CD14-positive monocyte (primary cell): ENCODE results near the gene OGFOD3. TPM values are rescaled to one million over a fixed set of nuclear protein-coding genes. Genes with fewer than 3 reads are reported as not detected.

Source experiments
- DNase-seq, 3 donors: peaks; one replicate each; pipeline ENCODE4 v3.0.0-alpha.2; 2011 to 2022
- H2AFZ ChIP-seq: 2 replicates; pipeline ENCODE4 v1.6.0; 2012; ENCODE audit warnings: mild to moderate bottlenecking, low read depth, low read length, inconsistent platforms; ENCODE audit not compliant: insufficient read depth, poor library complexity, severe bottlenecking
- H3K27ac ChIP-seq, 2 donors: 1 replicate in 1 of 2; 2 replicates in 1 of 2; pipeline ENCODE4 v1.5.1; 2012 to 2013; ENCODE audit warnings: low read length in 2 of 2, control low read depth in 1 of 2, inconsistent platforms in 1 of 2, low read depth in 1 of 2, mild to moderate bottlenecking in 1 of 2
- H3K27me3 ChIP-seq, 2 donors: one replicate each; pipeline versions ENCODE4 v1.6.0 to v1.6.1; 2011 to 2013; ENCODE audit warnings: low read length in 2 of 2; ENCODE audit not compliant: control insufficient read depth in 2 of 2, insufficient read depth in 2 of 2
- H3K36me3 ChIP-seq, 2 donors: replicated peaks in 1 of 2; 1 replicate in 1 of 2; 2 replicates in 1 of 2; pipeline versions ENCODE4 v1.5.1 to v1.6.1; 2012 to 2013; ENCODE audit warnings: low read length in 2 of 2, control low read depth in 1 of 2, inconsistent platforms in 1 of 2, mild to moderate bottlenecking in 1 of 2; ENCODE audit not compliant: insufficient read depth in 2 of 2, control insufficient read depth in 1 of 2
- H3K4me1 ChIP-seq, 2 donors: 1 replicate in 1 of 2; 2 replicates in 1 of 2; pipeline versions ENCODE4 v1.5.1 to v1.6.1; 2012 to 2013; ENCODE audit warnings: low read length in 2 of 2, control low read depth in 1 of 2, inconsistent platforms in 1 of 2, mild to moderate bottlenecking in 1 of 2, moderate library complexity in 1 of 2; ENCODE audit not compliant: insufficient read depth in 2 of 2, control insufficient read depth in 1 of 2
- H3K4me2 ChIP-seq: replicated peaks from 2 replicates; pipeline ENCODE3; 2012; ENCODE audit warnings: low read length, moderate library complexity, mild to moderate bottlenecking; ENCODE audit not compliant: poor library complexity, severe bottlenecking; ENCODE audit errors: extremely low read depth
- H3K4me3 ChIP-seq, 3 experiments: fragments of 200-600 bp in 1 of 3; sonication (generic) in 1 of 3; replicated peaks in 1 of 3; 1 replicate in 2 of 3; 2 replicates in 1 of 3; pipeline ENCODE4 v1.5.1; 2011 to 2013; ENCODE audit warnings: low read length in 3 of 3, mild to moderate bottlenecking in 3 of 3, control low read depth in 2 of 3, low read depth in 2 of 3, inconsistent platforms in 1 of 3, moderate library complexity in 1 of 3
- H3K79me2 ChIP-seq: 2 replicates; pipeline ENCODE4 v1.6.0; 2012; ENCODE audit warnings: mild to moderate bottlenecking, control low read depth, inconsistent platforms, low read length, moderate library complexity; ENCODE audit not compliant: insufficient read depth
- H3K9ac ChIP-seq: 2 replicates; pipeline ENCODE4 v1.6.0; 2017; ENCODE audit warnings: low read length, mild to moderate bottlenecking; ENCODE audit not compliant: insufficient read depth, poor library complexity, severe bottlenecking
- H3K9me3 ChIP-seq, 2 donors: replicated peaks in 1 of 2; 1 replicate in 1 of 2; 2 replicates in 1 of 2; pipeline versions ENCODE4 v1.5.1 to v1.6.1; 2012 to 2013; ENCODE audit warnings: low read length in 2 of 2, control low read depth in 1 of 2; ENCODE audit not compliant: control insufficient read depth in 1 of 2, insufficient read depth in 1 of 2
- H4K20me1 ChIP-seq: 2 replicates; pipeline ENCODE4 v1.6.0; 2012; ENCODE audit warnings: mild to moderate bottlenecking, low read length, control low read depth, moderate library complexity; ENCODE audit not compliant: insufficient read depth
- H3K27ac Mint-ChIP-seq, 7 donors: one replicate each; pipeline ENCODE4 v1.8.0; 2020; ENCODE audit warnings: mild to moderate bottlenecking in 7 of 7, mixed read lengths in 7 of 7, moderate library complexity in 6 of 7, inconsistent platforms in 2 of 7
- H3K27me3 Mint-ChIP-seq, 3 donors: one replicate each; pipeline ENCODE4 v1.8.0; 2021 to 2022; ENCODE audit warnings: low read depth in 3 of 3, mild to moderate bottlenecking in 3 of 3, mixed read lengths in 3 of 3, moderate library complexity in 3 of 3, inconsistent platforms in 1 of 3
- H3K36me3 Mint-ChIP-seq, 2 donors: one replicate each; pipeline ENCODE4 v1.8.0; 2020; ENCODE audit warnings: mixed read lengths in 2 of 2, inconsistent platforms in 1 of 2, mild to moderate bottlenecking in 1 of 2
- H3K4me1 Mint-ChIP-seq: one replicate; pipeline ENCODE4 v1.8.0; 2020; ENCODE audit warnings: mild to moderate bottlenecking, mixed read lengths
- H3K4me3 Mint-ChIP-seq, 2 donors: one replicate each; pipeline ENCODE4 v1.8.0; 2020; ENCODE audit warnings: mild to moderate bottlenecking in 2 of 2, mixed read lengths in 2 of 2, moderate library complexity in 1 of 2
- H3K9me3 Mint-ChIP-seq, 7 donors: one replicate each; pipeline ENCODE4 v1.8.0; 2020 to 2022; ENCODE audit warnings: mixed read lengths in 7 of 7, mild to moderate bottlenecking in 6 of 7, moderate library complexity in 6 of 7, inconsistent platforms in 2 of 7
- CTCF ChIP-seq: fragments of 200-600 bp; IDR thresholded peaks from one replicate; pipeline ENCODE4 v1.8.0; 2022; ENCODE audit warnings: antibody characterized with exemption, mild to moderate bottlenecking
- WGBS: methylation state at CpG from one replicate; pipeline ENCODE4 v1.1.5; 2013; ENCODE audit warnings: missing lambda C conversion rate; ENCODE audit not compliant: insufficient coverage; 5-methylcytosine and 5-hydroxymethylcytosine counted together
- intact Hi-C, 2 donors: fragments of 100-400 bp; cut with micrococcal nuclease; formaldehyde crosslinking; loops; one replicate each; pipeline versions ENCODE4 v1.15.0 to v1.15.1; 2023
- polyA plus RNA-seq, 3 donors: library from polyadenylated mRNA; depleted of rRNA in 1 of 3; unstranded in 2 of 3; stranded (reverse) in 1 of 3; fragments of 300-500 nt in 2 of 3; fragments of >200 nt in 1 of 3; fragmentation: Illumina TruSeq in 2 of 3; gene quantifications; 1 replicate in 2 of 3; 2 replicates in 1 of 3; pipeline ENCODE4 v1.2.3, GENCODE V29; 2012 to 2021

OGFOD3 gene
- polyA plus RNA-seq, 3 donors = 17.9 to 36.4 (median 25.2) TPM

DNA sequence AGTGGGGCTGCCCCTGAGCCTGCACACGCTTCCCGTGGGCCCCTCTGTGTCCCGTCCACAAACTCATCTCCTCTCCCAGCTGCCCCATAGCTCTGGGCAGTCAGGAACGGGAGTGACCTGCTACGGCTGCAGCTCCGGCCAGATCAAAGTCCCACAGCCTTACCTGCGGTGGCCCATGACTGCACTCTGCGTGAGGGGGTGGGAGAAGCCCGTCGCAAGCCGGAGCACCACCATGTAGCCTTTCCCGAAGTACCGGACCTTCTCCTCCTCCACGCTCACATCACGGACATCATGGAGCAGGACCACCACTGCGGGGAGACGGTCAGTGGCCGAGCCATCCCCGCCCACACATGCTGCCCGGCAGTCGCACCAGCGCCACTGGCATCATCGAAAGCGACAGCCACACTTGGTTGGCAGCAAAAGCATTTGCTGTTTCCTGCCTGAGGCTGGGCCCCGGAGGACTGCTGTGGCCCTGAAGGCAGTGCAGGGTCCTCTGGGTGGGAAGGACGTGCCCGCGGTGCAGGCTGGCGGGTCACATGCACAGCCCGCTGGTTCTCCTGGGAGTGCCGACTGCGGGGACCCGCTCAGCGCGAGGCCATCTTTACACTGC lies 26.0 kb upstream of the OGFOD3 start:
- Histone ChIP-seq H2AFZ (no peak overlapping the region), H3K27ac (peak overlapping the region in 1 of 2 donors; percentile 45), H3K4me3 (no peak overlapping the region), H3K79me2 (peaks cover 57% of the 10 kb centered on the region), H4K20me1 (peaks cover 97% of the 10 kb centered on the region), H3K36me3 (peaks cover 54 to 61% of the 10 kb centered on the region in 2 donors), H3K9me3 (no peaks in the 10 kb centered on the region), H3K27me3 (no peaks in the 10 kb centered on the region), H3K4me1 (peaks cover 44 to 47% of the 10 kb centered on the region in 2 donors), H3K4me2 (no peak overlapping the region), H3K9ac (no peak overlapping the region)
- intact Hi-C loops = no loop called here
- Mint-ChIP-seq H3K27ac (peak overlapping the region in 1 of 7 donors; percentile 10), H3K4me1 (peaks cover 33% of the 10 kb centered on the region), H3K4me3 (no peak overlapping the region), H3K27me3 (peaks cover 0 to 1% (median 0%) of the 10 kb centered on the region in 3 donors), H3K9me3 (no peaks in the 10 kb centered on the region), H3K36me3 (peaks cover 29 to 61% of the 10 kb centered on the region in 2 donors)
- no peak for TF ChIP-seq CTCF
- no peak for DNase-seq
- 90% methylated on average over 32 of the region's 35 CpGs for WGBS

GRCh38 chr17:82443465-82444283 lies 25.3 kb upstream of the OGFOD3 start:
- Mint-ChIP-seq H3K4me3 (no peak overlapping the region), H3K27ac (peak overlapping the region in 1 of 7 donors; percentile 57), H3K4me1 (peaks cover 30% of the 10 kb centered on the region), H3K36me3 (peaks cover 29 to 61% of the 10 kb centered on the region in 2 donors), H3K27me3 (no peaks in the 10 kb centered on the region), H3K9me3 (no peaks in the 10 kb centered on the region)
- H3K79me2 ChIP-seq = peaks cover 50% of the 10 kb centered on the region
- H3K9ac ChIP-seq = no peak overlapping the region
- no peak for TF ChIP-seq CTCF
- H3K27ac ChIP-seq = no peak overlapping the region
- H3K36me3 ChIP-seq = peaks cover 54 to 61% of the 10 kb centered on the region in 2 donors
- no peak overlapping the region for H3K4me2 ChIP-seq
- H3K9me3 ChIP-seq = no peaks in the 10 kb centered on the region
- peaks cover 38 to 42% of the 10 kb centered on the region in 2 donors for H3K4me1 ChIP-seq
- intact Hi-C loops = no loop called here
- H4K20me1 ChIP-seq = peaks cover 91% of the 10 kb centered on the region
- WGBS = 96% methylated on average over 24 of the region's 40 CpGs
- H3K4me3 ChIP-seq = no peak overlapping the region
- no peak for DNase-seq
- H2AFZ ChIP-seq = no peak overlapping the region
- H3K27me3 ChIP-seq = no peaks in the 10 kb centered on the region
